ENCODE results near the gene GOLT1A. TPM values are rescaled to one million over a fixed set of nuclear protein-coding genes. Genes with fewer than 3 reads are reported as not detected.

GOLT1A gene
- total RNA-seq, 1 experiment from 2014 or later = 0.49 TPM

- BruUV-seq (replicated peaks) = no TSS peak
- no peak for TF ChIP-seq TCF7L2 (IDR thresholded peaks at IDR 0.05; ENCODE audit: low read depth, low read length)
- TF ChIP-seq REST (IDR thresholded peaks at IDR 0.05; ENCODE audit: insufficient read depth in 1 of 2, low read depth in 2 of 2, low read length in 1 of 2) = no peak
- TF ChIP-seq POLR2AphosphoS5 (IDR thresholded peaks at IDR 0.05; ENCODE audit: low read depth, low read length) = no peak
- no peak for TF ChIP-seq SIN3A (IDR thresholded peaks at IDR 0.05; ENCODE audit: borderline replicate concordance, insufficient read depth, low read depth, low read length)
- TF ChIP-seq, protein P1, sequence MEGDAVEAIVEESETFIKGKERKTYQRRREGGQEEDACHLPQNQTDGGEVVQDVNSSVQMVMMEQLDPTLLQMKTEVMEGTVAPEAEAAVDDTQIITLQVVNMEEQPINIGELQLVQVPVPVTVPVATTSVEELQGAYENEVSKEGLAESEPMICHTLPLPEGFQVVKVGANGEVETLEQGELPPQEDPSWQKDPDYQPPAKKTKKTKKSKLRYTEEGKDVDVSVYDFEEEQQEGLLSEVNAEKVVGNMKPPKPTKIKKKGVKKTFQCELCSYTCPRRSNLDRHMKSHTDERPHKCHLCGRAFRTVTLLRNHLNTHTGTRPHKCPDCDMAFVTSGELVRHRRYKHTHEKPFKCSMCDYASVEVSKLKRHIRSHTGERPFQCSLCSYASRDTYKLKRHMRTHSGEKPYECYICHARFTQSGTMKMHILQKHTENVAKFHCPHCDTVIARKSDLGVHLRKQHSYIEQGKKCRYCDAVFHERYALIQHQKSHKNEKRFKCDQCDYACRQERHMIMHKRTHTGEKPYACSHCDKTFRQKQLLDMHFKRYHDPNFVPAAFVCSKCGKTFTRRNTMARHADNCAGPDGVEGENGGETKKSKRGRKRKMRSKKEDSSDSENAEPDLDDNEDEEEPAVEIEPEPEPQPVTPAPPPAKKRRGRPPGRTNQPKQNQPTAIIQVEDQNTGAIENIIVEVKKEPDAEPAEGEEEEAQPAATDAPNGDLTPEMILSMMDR (IDR thresholded peaks at IDR 0.05) = no peak
- H3K4me3 ChIP-seq (ENCODE audit: low read depth in 2 of 2, low read length in 2 of 2) = no peak overlapping the region
- DNase-seq (ENCODE audit: low read depth, low spot score) = no peak
- no peaks in the 10 kb centered on the region for H3K4me1 ChIP-seq (ENCODE audit: control insufficient read depth, insufficient read depth, low read length)
- no peaks in the 10 kb centered on the region for H3K36me3 ChIP-seq (ENCODE audit: control insufficient read depth, insufficient read depth, low read length)
- no peak for ATAC-seq
- in situ Hi-C loops (cut with HindIII; ENCODE audit: low pct_unique_long_range_greater_than_20kb, low sequenced_read_pairs) = no loop called here
- POLR2A ChIA-PET = no interaction called here
- H3K9me3 ChIP-seq (ENCODE audit: control insufficient read depth, insufficient read depth, low read depth, low read length) = no peaks in the 10 kb centered on the region
- no peak overlapping the region for H3K27ac ChIP-seq (ENCODE audit: low read length)
- CTCF ChIA-PET = no interaction called here
- intact Hi-C loops (cut with micrococcal nuclease; ENCODE audit: unreplicated experiment) = no loop called here
- no peaks in the 10 kb centered on the region for H3K27me3 ChIP-seq (ENCODE audit: control insufficient read depth, insufficient read depth, low read length)
These were observed 11.3 kb downstream of the GOLT1A start for GRCh38 chr1:204202481-204202880.

DNA sequence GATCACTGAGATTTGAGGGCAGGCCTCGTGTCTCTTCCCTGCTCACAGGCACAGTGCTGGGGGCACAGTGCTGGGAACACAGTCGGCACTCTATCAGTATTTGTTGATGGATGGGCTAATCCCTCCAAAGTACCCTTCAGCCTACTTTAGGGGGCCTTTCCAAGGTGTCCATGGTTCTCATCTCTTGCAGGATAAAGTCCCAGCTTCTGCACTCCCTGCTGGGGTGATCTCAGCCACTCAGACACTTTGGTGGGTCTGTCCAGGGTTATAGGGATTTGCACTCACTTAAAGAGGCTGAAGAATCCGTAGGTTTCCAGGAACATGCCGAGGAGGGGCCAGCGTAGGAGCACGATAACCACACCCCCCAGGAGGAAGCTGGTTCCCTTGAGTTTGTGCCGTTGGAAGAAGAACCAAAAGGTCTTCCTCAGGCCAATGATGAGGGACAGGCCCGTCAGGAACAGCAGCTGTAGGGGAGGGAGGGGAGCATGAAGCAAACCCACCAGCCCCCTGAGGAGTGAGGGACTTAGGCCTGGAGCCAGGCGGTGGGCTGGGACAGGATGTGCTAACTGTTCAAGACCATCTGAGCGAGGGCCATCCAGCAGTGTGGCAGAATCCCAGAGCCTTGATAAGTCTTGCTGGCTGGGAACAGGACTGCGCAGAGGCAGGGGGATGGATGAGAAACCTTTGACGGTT, 12.3 kb downstream of the GOLT1A start:
- no TSS peak for BruUV-seq (replicated peaks)
- Histone ChIP-seq H3K27me3 (ENCODE audit: control insufficient read depth, insufficient read depth, low read length) (no peaks in the 10 kb centered on the region), H3K4me3 (ENCODE audit: low read depth in 2 of 2, low read length in 2 of 2) (no peak overlapping the region), H3K27ac (ENCODE audit: low read length) (no peak overlapping the region), H3K36me3 (ENCODE audit: control insufficient read depth, insufficient read depth, low read length) (no peaks in the 10 kb centered on the region), H3K9me3 (ENCODE audit: control insufficient read depth, insufficient read depth, low read depth, low read length) (no peaks in the 10 kb centered on the region), H3K4me1 (ENCODE audit: control insufficient read depth, insufficient read depth, low read length) (no peaks in the 10 kb centered on the region)
- in situ Hi-C loops (cut with HindIII; ENCODE audit: low pct_unique_long_range_greater_than_20kb, low sequenced_read_pairs) = no loop called here
- no peak for ATAC-seq
- ChIA-PET POLR2A (no interaction called here), CTCF (no interaction called here)
- intact Hi-C loops (cut with micrococcal nuclease; ENCODE audit: unreplicated experiment) = no loop called here
- TF ChIP-seq, protein P1 (IDR thresholded peaks at IDR 0.05) = no peak
- TF ChIP-seq SIN3A (IDR thresholded peaks at IDR 0.05; ENCODE audit: borderline replicate concordance, insufficient read depth, low read depth, low read length) = no peak
- TF ChIP-seq REST (IDR thresholded peaks at IDR 0.05; ENCODE audit: insufficient read depth in 1 of 2, low read depth in 2 of 2, low read length in 1 of 2) = no peak
- TF ChIP-seq POLR2AphosphoS5 (IDR thresholded peaks at IDR 0.05; ENCODE audit: low read depth, low read length) = no peak
- TF ChIP-seq TCF7L2 (IDR thresholded peaks at IDR 0.05; ENCODE audit: low read depth, low read length) = no peak
- no peak for DNase-seq (ENCODE audit: low read depth, low spot score)
